Right lobe of liver (tissue), 6 donors: ENCODE data around the gene ZMIZ1. TPM values are rescaled to one million over a fixed set of nuclear protein-coding genes. Genes with fewer than 3 reads are reported as not detected.

Experiments used
- ATAC-seq, 4 donors: fragments of 200-7000 bp; cut with Tn5 transposase; one replicate each; pipeline ENCODE4 v1.9.1; 2020; ENCODE audit warnings: mild to moderate bottlenecking in 4 of 4, moderate library complexity in 4 of 4
- DNase-seq, 3 donors: peaks; one replicate each; pipeline ENCODE4 v3.0.0-alpha.2; 2020
- H3K27ac ChIP-seq, 3 donors: fragments of 200-600 bp; one replicate each; pipeline ENCODE4 v1.8.0; 2022
- H3K27me3 ChIP-seq, 2 donors: fragments of 200-600 bp; one replicate each; pipeline ENCODE4 v1.8.0; 2022
- H3K36me3 ChIP-seq, 4 donors: fragments of 200-600 bp; sonication (generic) in 1 of 4; one replicate each; pipeline versions ENCODE4 v1.5.1 to v1.8.0; 2017 to 2022; ENCODE audit warnings: control low read depth in 1 of 4
- H3K4me1 ChIP-seq, 4 donors: fragments of 200-600 bp; sonication (generic) in 1 of 4; one replicate each; pipeline versions ENCODE4 v1.5.1 to v1.8.0; 2017 to 2022; ENCODE audit warnings: control low read depth in 1 of 4
- H3K4me3 ChIP-seq, 3 donors: fragments of 200-600 bp; one replicate each; pipeline ENCODE4 v1.8.0; 2022
- H3K9me3 ChIP-seq, 4 donors: fragments of 200-600 bp; sonication (generic) in 1 of 4; one replicate each; pipeline versions ENCODE4 v1.5.1 to v1.8.0; 2017 to 2022; ENCODE audit warnings: control low read depth in 1 of 4
- CTCF ChIP-seq, 4 donors: fragments of 200-600 bp in 3 of 4; fragments of 450-650 bp in 1 of 4; IDR thresholded peaks; one replicate each; pipeline versions ENCODE4 v1.5.1 to v1.8.0; 2016 to 2022; ENCODE audit warnings: antibody characterized with exemption in 4 of 4, mild to moderate bottlenecking in 2 of 4
- POLR2A ChIP-seq: fragments of 450-650 bp; IDR thresholded peaks from one replicate; pipeline ENCODE4 v1.6.1; 2017; ENCODE audit warnings: antibody characterized with exemption, mild to moderate bottlenecking
- WGBS: methylation state at CpG from one replicate; pipeline ENCODE4 v1.1.6; 2018; ENCODE audit warnings: low coverage, low lambda C conversion rate; ENCODE audit not compliant: insufficient coverage; ENCODE audit errors: missing lambda C conversion rate; 5-methylcytosine and 5-hydroxymethylcytosine counted together
- intact Hi-C, 2 donors: fragments of 100-400 bp; cut with DNase I; formaldehyde crosslinking; loops; one replicate each; pipeline versions ENCODE4 v1.11.2 to v1.14.1; 2022
- total RNA-seq, 6 experiments: library from RNA; depleted of rRNA in 2 of 6; stranded (reverse); fragments of >200 nt in 2 of 6; fragmentation: NEBNext Ultra II Directional in 3 of 6; extraction: Animal tissue kit (Norgen Biotek cat#: 25700) in 3 of 6; gene quantifications; one replicate each; pipeline versions ENCODE4 v1.1.0 to v1.2.4, GENCODE V29; 2016 to 2023
- donor health status: DM: no; HTN: yes; CAD: no.
- donor health status: DM: no; HTN: no; CAD: no.
- donor health status: DM: no; HTN: no; CAD: no.
- donor health status: DM: no; HTN: yes; CAD: no.
- donor health status: DM: no; HTN: yes; CAD: no.

ZMIZ1 gene
- total RNA-seq, 6 experiments from 2014 or later: 9.9 to 22.8 (median 12.3) TPM

- 58% methylated on average over 11 of the region's 12 CpGs for WGBS
- intact Hi-C loops: no loop called here
- no peak overlapping the region for H3K4me3 ChIP-seq
These were observed 75.8 kb downstream of the ZMIZ1 start for GRCh38 chr10:79144351-79145173.

GRCh38 chr10:79145174-79145483 lies 76.4 kb downstream of the ZMIZ1 start:
- DNase-seq: no peak
- TF ChIP-seq CTCF (IDR thresholded peaks at IDR 0.05) (no peak), POLR2A (no peak)
- intact Hi-C loops: no loop called here
- ATAC-seq: no peak
- Histone ChIP-seq H3K4me3 (no peak overlapping the region), H3K4me1 (peaks cover 0 to 46% (median 28%) of the 10 kb centered on the region in 4 donors), H3K27ac (peak overlapping the region in 1 of 3 donors; percentile 76), H3K27me3 (no peaks in the 10 kb centered on the region), H3K36me3 (peaks cover 0 to 9% (median 4%) of the 10 kb centered on the region in 4 donors), H3K9me3 (no peaks in the 10 kb centered on the region)
- 62% methylated on average over 3 of the region's 5 CpGs for WGBS

More at GRCh38 chr10:79144351-79145173, 75.8 kb downstream of the ZMIZ1 start:
- Histone ChIP-seq H3K9me3 (no peaks in the 10 kb centered on the region), H3K27me3 (no peaks in the 10 kb centered on the region), H3K36me3 (peaks cover 0 to 11% (median 4%) of the 10 kb centered on the region in 4 donors), H3K27ac (peak overlapping the region in 1 of 3 donors; percentile 76), H3K4me1 (peaks cover 0 to 42% (median 24%) of the 10 kb centered on the region in 4 donors)
- TF ChIP-seq CTCF (IDR thresholded peaks at IDR 0.05) (no peak), POLR2A (no peak)
- ATAC-seq (no peak), DNase-seq (no peak)

- DNase-seq (no peak), ATAC-seq (no peak)
- Histone ChIP-seq H3K9me3 (no peaks in the 10 kb centered on the region), H3K36me3 (peaks cover 0 to 2% (median 1%) of the 10 kb centered on the region in 4 donors), H3K27me3 (no peaks in the 10 kb centered on the region), H3K4me1 (peaks cover 0 to 52% (median 31%) of the 10 kb centered on the region in 4 donors), H3K4me3 (no peak overlapping the region), H3K27ac (peak overlapping the region; percentile 43 to 76 (median 60))
- intact Hi-C loops: no loop called here
- TF ChIP-seq POLR2A: no peak
- TF ChIP-seq CTCF (IDR thresholded peaks at IDR 0.05): no peak
- 88% methylated on average over 4 of the region's 9 CpGs for WGBS
These were observed 77.0 kb downstream of the ZMIZ1 start for GRCh38 chr10:79145517-79146470.

GRCh38 chr10:79146611-79147130 lies 77.9 kb downstream of the ZMIZ1 start:
- Histone ChIP-seq H3K36me3 (no peaks in the 10 kb centered on the region), H3K27ac (peak overlapping the region; percentile 43 to 82 (median 76)), H3K9me3 (no peaks in the 10 kb centered on the region), H3K27me3 (no peaks in the 10 kb centered on the region), H3K4me3 (no peak overlapping the region), H3K4me1 (peaks cover 0 to 54% (median 32%) of the 10 kb centered on the region in 4 donors)
- intact Hi-C loops: no loop called here
- WGBS: 12% methylated on average over 3 of the region's 13 CpGs
- ATAC-seq (peak; percentile 12 to 45 (median 29)), DNase-seq (peak; percentile 72 to 89 (median 86))
- peak in 3 of 4 donors; percentile 14 to 31 (median 17) for TF ChIP-seq CTCF (IDR thresholded peaks at IDR 0.05)
- TF ChIP-seq POLR2A: no peak
